ENCODE results near the gene TRIM25.

TRIM25 gene

GRCh38 chr17:56909742-56910508 lies 3.9 kb downstream of the TRIM25 start:
- H3K9me3 ChIP-seq (ENCODE audit: control insufficient read depth, insufficient read depth, low read depth, low read length): no peaks in the 10 kb centered on the region
- no peak for TF ChIP-seq SALL2 (tag by site-specific recombination; IDR thresholded peaks at IDR 0.05; ENCODE audit: borderline replicate concordance)
- TF ChIP-seq ZNF302 (tag by site-specific recombination; IDR thresholded peaks at IDR 0.05; ENCODE audit: low read depth): no peak
- no peak for TF ChIP-seq ZNF433 (tag by site-specific recombination; IDR thresholded peaks at IDR 0.05; ENCODE audit: low read depth)
- TF ChIP-seq ZNF623 (tag by site-specific recombination; IDR thresholded peaks at IDR 0.05): no peak
- no peak for TF ChIP-seq ZNF274 (IDR thresholded peaks at IDR 0.05; ENCODE audit: low read length)
- TF ChIP-seq ZNF274 (tag by site-specific recombination; IDR thresholded peaks at IDR 0.05; ENCODE audit: borderline replicate concordance): no peak
- no peak for TF ChIP-seq MYNN (tag by site-specific recombination; IDR thresholded peaks at IDR 0.05; ENCODE audit: borderline replicate concordance)
- TF ChIP-seq PATZ1 (tag by site-specific recombination; IDR thresholded peaks at IDR 0.05): no peak
- TF ChIP-seq ZNF423 (tag by site-specific recombination; IDR thresholded peaks at IDR 0.05): no peak
- no peak for TF ChIP-seq ZBTB6 (tag by site-specific recombination; IDR thresholded peaks at IDR 0.05)
- no peak for TF ChIP-seq ZFP41 (tag by site-specific recombination; IDR thresholded peaks at IDR 0.05; ENCODE audit: borderline replicate concordance)
- no peak for TF ChIP-seq ZNF18 (tag by site-specific recombination; IDR thresholded peaks at IDR 0.05)
- no peak for TF ChIP-seq GLI2 (tag by site-specific recombination; IDR thresholded peaks at IDR 0.05; ENCODE audit: borderline replicate concordance, low read depth)
- TF ChIP-seq ZNF521 (tag by site-specific recombination; IDR thresholded peaks at IDR 0.05): no peak
- TF ChIP-seq ZBTB20 (tag by site-specific recombination; IDR thresholded peaks at IDR 0.05): no peak
- no peak for TF ChIP-seq ZNF10 (tag by site-specific recombination; IDR thresholded peaks at IDR 0.05)
- no peak for TF ChIP-seq PRDM10 (tag by site-specific recombination; IDR thresholded peaks at IDR 0.05)
- no peak for TF ChIP-seq ZNF837 (tag by site-specific recombination; IDR thresholded peaks at IDR 0.05)
- TF ChIP-seq ZNF391 (tag by site-specific recombination; IDR thresholded peaks at IDR 0.05; ENCODE audit: borderline replicate concordance, low read depth): no peak
- no peak for TF ChIP-seq ZNF654 (tag by site-specific recombination; IDR thresholded peaks at IDR 0.05; ENCODE audit: low read depth)
- TF ChIP-seq, protein P1, sequence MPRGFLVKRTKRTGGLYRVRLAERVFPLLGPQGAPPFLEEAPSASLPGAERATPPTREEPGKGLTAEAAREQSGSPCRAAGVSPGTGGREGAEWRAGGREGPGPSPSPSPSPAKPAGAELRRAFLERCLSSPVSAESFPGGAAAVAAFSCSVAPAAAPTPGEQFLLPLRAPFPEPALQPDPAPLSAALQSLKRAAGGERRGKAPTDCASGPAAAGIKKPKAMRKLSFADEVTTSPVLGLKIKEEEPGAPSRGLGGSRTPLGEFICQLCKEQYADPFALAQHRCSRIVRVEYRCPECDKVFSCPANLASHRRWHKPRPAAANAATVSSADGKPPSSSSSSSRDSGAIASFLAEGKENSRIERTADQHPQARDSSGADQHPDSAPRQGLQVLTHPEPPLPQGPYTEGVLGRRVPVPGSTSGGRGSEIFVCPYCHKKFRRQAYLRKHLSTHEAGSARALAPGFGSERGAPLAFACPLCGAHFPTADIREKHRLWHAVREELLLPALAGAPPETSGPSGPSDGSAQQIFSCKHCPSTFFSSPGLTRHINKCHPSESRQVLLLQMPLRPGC (tag by site-specific recombination; IDR thresholded peaks at IDR 0.05): no peak
- no peak overlapping the region for H3K27ac ChIP-seq (ENCODE audit: extremely low read depth, low read depth, low read length)
- POLR2A ChIA-PET: interaction anchor here (1.1 kb wide), 1 partner anchor 8 kb away, joined by 3 read pairs; no protein-coding TSS in a partner anchor
- H3K36me3 ChIP-seq (ENCODE audit: control insufficient read depth in 2 of 2, insufficient read depth in 1 of 2, low read length in 2 of 2): peaks cover 19 to 58% of the 10 kb centered on the region in 2 experiments; a peak in 2 of 3 replicates
- no peak overlapping the region for H3K4me3 ChIP-seq (ENCODE audit: low read depth, low read length)
- CTCF ChIA-PET: interaction anchor here (0.6 to 0.7 kb wide), 2 partner anchors 247 to 379 kb away, joined by 3 read pairs; no protein-coding TSS in a partner anchor
- peaks cover 4% of the 10 kb centered on the region for H3K4me1 ChIP-seq (ENCODE audit: control insufficient read depth, insufficient read depth, low read length)
